ENCODE data around the gene BBS9.

The BBS9 gene

DNA sequence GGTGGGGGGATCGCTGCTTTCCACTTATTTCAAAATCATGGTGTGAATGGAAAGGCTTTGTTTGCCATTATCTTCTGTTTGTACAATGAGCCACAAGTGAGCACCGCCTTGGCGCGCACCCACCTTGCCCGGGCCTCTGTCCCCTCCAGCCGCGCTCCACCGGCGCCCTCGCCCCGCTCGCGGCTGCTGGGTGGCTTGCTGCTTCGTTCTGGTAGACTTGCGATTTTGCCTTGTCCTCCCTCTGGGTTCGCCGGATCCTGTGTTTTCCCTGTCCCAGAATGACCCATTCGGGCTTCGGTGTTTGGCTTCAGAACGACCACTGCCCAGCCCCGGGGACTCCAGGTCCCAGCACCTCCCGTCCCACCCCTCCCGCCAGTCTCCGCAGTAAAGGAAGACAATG is 503.0 kb downstream of the BBS9 start:
- H3K4me3 ChIP-seq (ENCODE audit: control insufficient read depth, low read depth, low read length): no peak overlapping the region
- no peak for DNase-seq (ENCODE audit: low read depth)
- TF ChIP-seq, protein P1, sequence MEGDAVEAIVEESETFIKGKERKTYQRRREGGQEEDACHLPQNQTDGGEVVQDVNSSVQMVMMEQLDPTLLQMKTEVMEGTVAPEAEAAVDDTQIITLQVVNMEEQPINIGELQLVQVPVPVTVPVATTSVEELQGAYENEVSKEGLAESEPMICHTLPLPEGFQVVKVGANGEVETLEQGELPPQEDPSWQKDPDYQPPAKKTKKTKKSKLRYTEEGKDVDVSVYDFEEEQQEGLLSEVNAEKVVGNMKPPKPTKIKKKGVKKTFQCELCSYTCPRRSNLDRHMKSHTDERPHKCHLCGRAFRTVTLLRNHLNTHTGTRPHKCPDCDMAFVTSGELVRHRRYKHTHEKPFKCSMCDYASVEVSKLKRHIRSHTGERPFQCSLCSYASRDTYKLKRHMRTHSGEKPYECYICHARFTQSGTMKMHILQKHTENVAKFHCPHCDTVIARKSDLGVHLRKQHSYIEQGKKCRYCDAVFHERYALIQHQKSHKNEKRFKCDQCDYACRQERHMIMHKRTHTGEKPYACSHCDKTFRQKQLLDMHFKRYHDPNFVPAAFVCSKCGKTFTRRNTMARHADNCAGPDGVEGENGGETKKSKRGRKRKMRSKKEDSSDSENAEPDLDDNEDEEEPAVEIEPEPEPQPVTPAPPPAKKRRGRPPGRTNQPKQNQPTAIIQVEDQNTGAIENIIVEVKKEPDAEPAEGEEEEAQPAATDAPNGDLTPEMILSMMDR (conservative IDR thresholded peaks at IDR 0.05; ENCODE audit: control insufficient read depth, insufficient read depth, low read depth, low read length): no peak

DNA sequence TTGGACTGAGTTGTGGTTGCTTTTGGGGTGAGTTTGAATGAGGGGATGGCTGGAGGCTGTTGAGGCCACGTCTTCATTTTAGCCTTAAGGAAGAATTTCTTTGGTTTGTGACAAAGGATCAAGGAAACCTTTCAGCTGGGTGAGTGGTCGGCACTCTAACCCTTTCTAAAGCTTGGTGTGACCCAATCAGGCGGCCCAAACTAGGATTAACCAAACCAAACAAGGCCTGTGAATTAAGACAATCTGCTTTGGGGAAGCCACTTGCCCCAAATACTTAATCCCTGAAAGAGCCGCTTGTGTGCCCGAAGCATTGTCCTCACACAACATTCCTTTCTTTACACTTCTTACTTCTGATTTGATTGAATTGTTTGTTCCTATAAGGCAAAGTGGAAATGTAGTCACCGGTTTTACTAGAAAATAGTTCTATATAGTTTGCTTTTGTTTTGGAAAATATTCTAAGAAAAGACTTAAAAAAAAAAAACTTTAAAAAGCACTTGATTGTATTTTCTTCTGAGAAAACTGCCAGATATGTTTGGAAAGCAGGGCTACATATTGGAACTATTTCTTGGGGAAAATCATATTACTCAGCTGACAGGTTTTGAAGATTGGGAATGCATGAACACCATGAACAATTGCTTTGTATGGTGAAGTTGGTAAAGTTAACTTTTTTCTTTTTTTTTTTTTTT is 503.6 kb downstream of the BBS9 start:
- TF ChIP-seq, protein P1 (conservative IDR thresholded peaks at IDR 0.05; ENCODE audit: control insufficient read depth, insufficient read depth, low read depth, low read length): no peak
- no peak for DNase-seq (ENCODE audit: low read depth)
- no peak overlapping the region for H3K4me3 ChIP-seq (ENCODE audit: control insufficient read depth, low read depth, low read length)

DNA sequence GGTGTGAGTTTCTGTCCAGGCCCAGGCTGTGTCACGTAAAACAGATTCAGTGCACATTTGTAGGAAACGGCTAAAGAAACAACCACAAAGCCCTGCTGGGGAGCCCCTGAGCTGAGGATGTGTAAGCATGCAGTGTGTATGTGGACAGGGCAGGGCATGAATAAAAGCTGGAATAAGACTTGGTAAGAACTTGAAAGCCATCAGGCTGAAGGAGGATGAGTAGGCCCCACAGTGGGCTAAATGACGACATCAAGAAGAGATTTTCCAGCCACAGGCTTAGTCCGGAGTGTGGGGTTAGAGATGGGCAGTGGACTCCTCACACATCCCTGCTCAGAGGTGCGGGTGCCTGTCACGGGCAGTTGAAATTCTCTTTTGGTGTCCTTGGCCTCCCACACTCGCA is 505.2 kb downstream of the BBS9 start:
- no peak for DNase-seq (ENCODE audit: low read depth)
- no peak overlapping the region for H3K4me3 ChIP-seq (ENCODE audit: control insufficient read depth, low read depth, low read length)
- TF ChIP-seq, protein P1 (conservative IDR thresholded peaks at IDR 0.05; ENCODE audit: control insufficient read depth, insufficient read depth, low read depth, low read length): no peak

DNA sequence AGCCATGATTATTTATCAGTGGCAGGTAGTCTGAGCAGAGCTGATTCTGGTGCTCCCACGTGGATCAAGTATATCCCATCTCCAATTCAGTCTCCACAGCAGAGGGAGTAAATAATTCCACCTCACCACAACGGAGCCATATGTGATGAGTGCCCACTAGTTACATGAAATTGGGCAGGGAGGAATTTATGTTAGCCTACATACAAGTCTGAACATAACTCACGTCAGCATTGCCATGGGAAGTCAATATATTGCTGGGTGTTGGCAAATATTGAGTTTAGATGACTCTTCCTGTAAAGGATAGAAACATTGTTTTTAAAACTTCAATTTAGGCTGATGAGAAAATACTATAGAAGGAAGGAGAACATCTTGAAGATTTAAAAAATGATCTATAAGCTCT is 507.0 kb downstream of the BBS9 start:
- H3K4me3 ChIP-seq (ENCODE audit: control insufficient read depth, low read depth, low read length): no peak overlapping the region
- DNase-seq (ENCODE audit: low read depth): no peak
- TF ChIP-seq, protein P1 (conservative IDR thresholded peaks at IDR 0.05; ENCODE audit: control insufficient read depth, insufficient read depth, low read depth, low read length): no peak

DNA sequence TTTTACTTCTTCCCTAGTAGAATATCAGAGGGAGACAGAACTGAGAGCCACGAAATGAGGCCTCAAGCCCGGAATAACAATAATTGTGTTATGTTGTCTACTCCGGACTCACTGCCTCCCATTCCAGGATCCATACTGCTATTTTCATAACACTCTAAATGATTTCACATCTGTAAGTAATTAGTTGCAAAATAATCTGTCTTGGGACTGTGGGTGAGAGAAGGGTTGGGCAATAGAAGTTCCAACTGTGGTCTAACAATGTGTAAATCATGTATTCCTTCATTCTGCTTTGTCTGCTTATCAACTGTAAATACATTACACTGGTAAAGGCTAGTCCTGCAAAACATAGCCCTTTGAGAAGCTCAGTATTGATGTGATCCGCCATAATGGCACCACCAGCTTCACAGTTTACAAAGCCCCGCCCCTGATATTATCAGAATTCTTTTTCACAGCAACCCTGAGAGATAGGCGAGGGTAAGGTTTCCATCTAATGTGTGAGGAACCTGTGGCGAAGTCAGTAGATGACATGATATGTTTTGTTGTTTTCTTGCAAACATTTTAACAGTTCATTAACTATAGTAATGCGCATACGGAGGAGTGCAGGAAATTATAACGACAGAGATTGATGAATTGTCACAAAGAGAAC is 510.3 kb downstream of the BBS9 start:
- TF ChIP-seq, protein P1 (conservative IDR thresholded peaks at IDR 0.05; ENCODE audit: control insufficient read depth, insufficient read depth, low read depth, low read length): no peak
- peak; percentile 82 for DNase-seq (ENCODE audit: low read depth)
- no peak overlapping the region for H3K4me3 ChIP-seq (ENCODE audit: control insufficient read depth, low read depth, low read length)

DNA sequence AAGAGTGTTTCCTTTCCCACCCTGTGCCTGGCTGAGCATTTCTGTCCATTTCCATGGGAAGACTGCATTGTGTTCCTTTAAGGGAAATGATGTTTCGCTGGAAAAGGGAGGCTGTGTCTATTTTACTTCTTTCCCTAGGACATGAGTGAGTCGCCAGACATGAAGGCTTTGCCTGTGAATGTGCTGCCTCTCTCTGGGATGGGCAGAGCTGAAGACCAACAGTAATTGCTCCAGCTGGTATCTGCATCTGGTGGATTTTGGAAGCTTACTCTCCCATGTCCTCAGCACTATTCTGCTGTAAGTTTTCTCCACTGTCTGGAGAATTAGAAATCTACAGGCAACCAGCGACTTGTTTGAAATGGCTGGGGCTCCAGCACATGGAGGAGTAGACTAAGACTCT is 511.4 kb downstream of the BBS9 start:
- peak; percentile 45 for DNase-seq (ENCODE audit: low read depth)

More for the DNA sequence above, 511.4 kb downstream of the BBS9 start:
- TF ChIP-seq, protein P1 (conservative IDR thresholded peaks at IDR 0.05; ENCODE audit: control insufficient read depth, insufficient read depth, low read depth, low read length): no peak
- no peak overlapping the region for H3K4me3 ChIP-seq (ENCODE audit: control insufficient read depth, low read depth, low read length)
